Peyer's patch (tissue), 4 donors: Measurements from ENCODE around the gene PIK3C2G. TPM values are rescaled to one million over a fixed set of nuclear protein-coding genes. Genes with fewer than 3 reads are reported as not detected.
"Not testable (repeated sequence)": the region's sequence is repeated elsewhere in the genome, so short reads cannot be mapped to it uniquely, and the experiment has no call there.

Experiments used
- DNase-seq, 3 donors: peaks; one replicate each; pipeline ENCODE4 v3.0.0-alpha.2; 2017 to 2019
- H3K27ac ChIP-seq, 4 donors: fragments of 200-600 bp; sonication (generic); one replicate each; pipeline ENCODE4 v1.5.1; 2016 to 2019
- H3K27me3 ChIP-seq, 2 donors: fragments of 200-600 bp; sonication (generic); one replicate each; pipeline ENCODE4 v1.5.1; 2019
- H3K36me3 ChIP-seq, 3 donors: fragments of 200-600 bp; sonication (generic); one replicate each; pipeline ENCODE4 v1.5.1; 2016 to 2019
- H3K4me1 ChIP-seq, 4 donors: fragments of 200-600 bp; sonication (generic); one replicate each; pipeline ENCODE4 v1.5.1; 2016 to 2019
- H3K4me3 ChIP-seq, 4 donors: fragments of 200-600 bp; sonication (generic); 1 replicate in 3 of 4; 2 replicates in 1 of 4; pipeline ENCODE4 v1.5.1; 2016 to 2019; ENCODE audit warnings: mild to moderate bottlenecking in 1 of 4
- H3K9me3 ChIP-seq, 4 donors: fragments of 200-600 bp; sonication (generic); one replicate each; pipeline ENCODE4 v1.5.1; 2016 to 2019; ENCODE audit warnings: mild to moderate bottlenecking in 1 of 4
- CTCF ChIP-seq, 6 experiments: fragments of 450-650 bp in 4 of 6; fragments of 200-600 bp in 2 of 6; sonication (generic) in 1 of 6; IDR thresholded peaks; one replicate each; pipeline ENCODE4 v1.5.1; 2017 to 2019; ENCODE audit warnings: antibody characterized with exemption in 6 of 6, mild to moderate bottlenecking in 3 of 6, moderate library complexity in 1 of 6
- POLR2A ChIP-seq, 2 donors: fragments of 450-650 bp; IDR thresholded peaks; one replicate each; pipeline ENCODE4 v1.5.1; 2017; ENCODE audit warnings: antibody characterized with exemption in 2 of 2, mild to moderate bottlenecking in 2 of 2, moderate library complexity in 2 of 2
- total RNA-seq, 4 donors: library from RNA; depleted of rRNA; stranded (reverse); fragments of >200 nt; gene quantifications; one replicate each; pipeline ENCODE4 v1.1.0, GENCODE V29; 2016

The PIK3C2G gene
- total RNA-seq, 4 donors from 2014 or later: 4.1 to 32.1 (median 24.6) TPM

- peak in 1 of 3 donors; percentile 58 for DNase-seq
- TF ChIP-seq CTCF (IDR thresholded peaks at IDR 0.05) (no peak), POLR2A (IDR thresholded peaks at IDR 0.05) (no peak)
- H3K4me1 ChIP-seq: no peaks in the 10 kb centered on the region
- no peaks in the 10 kb centered on the region for H3K27me3 ChIP-seq
- no peaks in the 10 kb centered on the region for H3K36me3 ChIP-seq
- H3K4me3 ChIP-seq: peak overlapping the region in 2 of 4 donors; percentile 27 to 44
- H3K27ac ChIP-seq: peak overlapping the region in 2 of 4 donors; percentile 63 to 69
- H3K9me3 ChIP-seq: no peaks in the 10 kb centered on the region
Measured at GRCh38 chr12:18242380-18243089, 18.8 kb upstream of the PIK3C2G start.

GRCh38 chr12:18243238-18243637 lies 18.1 kb upstream of the PIK3C2G start:
- Histone ChIP-seq H3K27me3 (no peaks in the 10 kb centered on the region), H3K36me3 (no peaks in the 10 kb centered on the region), H3K4me1 (no peaks in the 10 kb centered on the region), H3K9me3 (no peaks in the 10 kb centered on the region), H3K27ac (peak overlapping the region in 1 of 4 donors; percentile 63), H3K4me3 (peak overlapping the region in 2 of 4 donors; percentile 27 to 44)
- TF ChIP-seq CTCF (IDR thresholded peaks at IDR 0.05) (no peak), POLR2A (IDR thresholded peaks at IDR 0.05) (no peak)
- DNase-seq: no peak

- no peaks in the 10 kb centered on the region for H3K27me3 ChIP-seq
- no peak overlapping the region for H3K27ac ChIP-seq
- TF ChIP-seq POLR2A (IDR thresholded peaks at IDR 0.05) (no peak), CTCF (IDR thresholded peaks at IDR 0.05) (no peak)
- no peak for DNase-seq
- H3K9me3 ChIP-seq: no peaks in the 10 kb centered on the region
- no peak overlapping the region for H3K4me3 ChIP-seq
- H3K36me3 ChIP-seq: no peaks in the 10 kb centered on the region
- H3K4me1 ChIP-seq: no peaks in the 10 kb centered on the region
Measured at GRCh38 chr12:18246066-18246465, 15.3 kb upstream of the PIK3C2G start.

GRCh38 chr12:18250313-18250916 lies 10.9 kb upstream of the PIK3C2G start:
- Histone ChIP-seq H3K9me3 (no peaks in the 10 kb centered on the region), H3K4me3 (no peak overlapping the region), H3K27ac (no peak overlapping the region), H3K4me1 (no peaks in the 10 kb centered on the region), H3K36me3 (no peaks in the 10 kb centered on the region), H3K27me3 (no peaks in the 10 kb centered on the region)
- peak in 1 of 3 donors; percentile 56 for DNase-seq
- peak in 4 of 6 experiments; percentile 43 to 81 (median 76) for TF ChIP-seq CTCF (IDR thresholded peaks at IDR 0.05)
- TF ChIP-seq POLR2A (IDR thresholded peaks at IDR 0.05): no peak

GRCh38 chr12:18254081-18254480 lies 7.2 kb upstream of the PIK3C2G start:
- Histone ChIP-seq H3K9me3 (no peaks in the 10 kb centered on the region), H3K36me3 (no peaks in the 10 kb centered on the region), H3K27me3 (no peaks in the 10 kb centered on the region), H3K27ac (no peak overlapping the region), H3K4me3 (no peak overlapping the region), H3K4me1 (no peaks in the 10 kb centered on the region)
- TF ChIP-seq CTCF (IDR thresholded peaks at IDR 0.05) (no peak), POLR2A (IDR thresholded peaks at IDR 0.05) (no peak)
- DNase-seq: no peak

- H3K36me3 ChIP-seq, H3K27me3 ChIP-seq, H3K4me1 ChIP-seq, H3K9me3 ChIP-seq, H3K4me3 ChIP-seq, H3K27ac ChIP-seq, DNase-seq: not testable (repeated sequence)
Measured at GRCh38 chr12:18255004-18255403, 6.3 kb upstream of the PIK3C2G start.
